H4 (cell line): ENCODE measurements around the gene KIF1A. TPM values are rescaled to one million over a fixed set of nuclear protein-coding genes. Genes with fewer than 3 reads are reported as not detected.

Experiments
- total RNA-seq: library from RNA; depleted of rRNA; stranded (reverse); fragments of >200 nt; shearing (Covaris generic); gene quantifications from 2 replicates; pipeline ENCODE4 v1.2.3, GENCODE V29; 2014; rRNA removed

The KIF1A gene
- total RNA-seq, 1 experiment from 2014 or later, result 1.4 TPM

Other genes starting within 250 kb of the KIF1A start
- gene CAPN10, start 233.5 kb downstream of the KIF1A start, total RNA-seq, result 3.1 and 5.7 TPM in 2 replicates
- 0.75 and 0.86 TPM in 2 replicates for gene GPR35, start 194.7 kb downstream of the KIF1A start, total RNA-seq
- not detected in 2 replicates for gene AQP12B, start 137.3 kb downstream of the KIF1A start, total RNA-seq
- not detected in 2 replicates for gene AQP12A, start 128.4 kb downstream of the KIF1A start, total RNA-seq
- not detected in 2 replicates for gene AGXT, start 48.6 kb upstream of the KIF1A start, total RNA-seq
- not detected in 2 replicates for gene MAB21L4, start 75.9 kb upstream of the KIF1A start, total RNA-seq
- gene CROCC2, start 86.1 kb upstream of the KIF1A start, total RNA-seq, result not detected in 2 replicates
- gene SNED1, start 178.4 kb upstream of the KIF1A start, total RNA-seq, result 1.7 and 2.6 TPM in 2 replicates